ENCODE data around the gene PGAP1. TPM values are rescaled to one million over a fixed set of nuclear protein-coding genes. Genes with fewer than 3 reads are reported as not detected.

Gene PGAP1
- total RNA-seq, 1 experiment from 2014 or later = 15.7 TPM

GRCh38 chr2:196968516-196968915, 42.0 kb upstream of the PGAP1 start:
- no peaks in the 10 kb centered on the region for H3K4me1 ChIP-seq (ENCODE audit: control insufficient read depth, insufficient read depth, low read length)
- DNase-seq (ENCODE audit: low read depth, low spot score) = no peak
- CTCF ChIA-PET = no interaction called here
- H3K36me3 ChIP-seq (ENCODE audit: control insufficient read depth, insufficient read depth, low read length) = no peaks in the 10 kb centered on the region
- H3K4me3 ChIP-seq (ENCODE audit: low read depth in 2 of 2, low read length in 2 of 2) = no peak overlapping the region
- BruUV-seq (replicated peaks) = no TSS peak
- in situ Hi-C loops (cut with HindIII; ENCODE audit: low pct_unique_long_range_greater_than_20kb, low sequenced_read_pairs) (no loop called here), intact Hi-C loops (cut with micrococcal nuclease; ENCODE audit: unreplicated experiment) (no loop called here)
- POLR2A ChIA-PET = no interaction called here
- no peaks in the 10 kb centered on the region for H3K9me3 ChIP-seq (ENCODE audit: control insufficient read depth, insufficient read depth, low read depth, low read length)
- TF ChIP-seq TCF7L2 (IDR thresholded peaks at IDR 0.05; ENCODE audit: low read depth, low read length) = no peak
- no peaks in the 10 kb centered on the region for H3K27me3 ChIP-seq (ENCODE audit: control insufficient read depth, insufficient read depth, low read length)
- H3K27ac ChIP-seq (ENCODE audit: low read length) = no peak overlapping the region
- no peak for ATAC-seq

- in situ Hi-C loops (cut with HindIII; ENCODE audit: low pct_unique_long_range_greater_than_20kb, low sequenced_read_pairs) = no loop called here
- H3K9me3 ChIP-seq (ENCODE audit: control insufficient read depth, insufficient read depth, low read depth, low read length) = no peaks in the 10 kb centered on the region
- POLR2A ChIA-PET = no interaction called here
These were observed 41.3 kb upstream of the PGAP1 start for GRCh38 chr2:196967775-196968174.

More at GRCh38 chr2:196967775-196968174, 41.3 kb upstream of the PGAP1 start:
- intact Hi-C loops (cut with micrococcal nuclease; ENCODE audit: unreplicated experiment) = no loop called here
- BruUV-seq (replicated peaks) = no TSS peak
- Histone ChIP-seq H3K4me3 (ENCODE audit: low read depth in 2 of 2, low read length in 2 of 2) (no peak overlapping the region), H3K27ac (ENCODE audit: low read length) (no peak overlapping the region), H3K4me1 (ENCODE audit: control insufficient read depth, insufficient read depth, low read length) (no peaks in the 10 kb centered on the region), H3K27me3 (ENCODE audit: control insufficient read depth, insufficient read depth, low read length) (no peaks in the 10 kb centered on the region), H3K36me3 (ENCODE audit: control insufficient read depth, insufficient read depth, low read length) (no peaks in the 10 kb centered on the region)
- no peak for TF ChIP-seq SIN3A (IDR thresholded peaks at IDR 0.05; ENCODE audit: borderline replicate concordance, insufficient read depth, low read depth, low read length)
- no peak for TF ChIP-seq TCF7L2 (IDR thresholded peaks at IDR 0.05; ENCODE audit: low read depth, low read length)
- TF ChIP-seq POLR2AphosphoS5 (IDR thresholded peaks at IDR 0.05; ENCODE audit: low read depth, low read length) = no peak
- no peak for TF ChIP-seq REST (IDR thresholded peaks at IDR 0.05; ENCODE audit: insufficient read depth in 1 of 2, low read depth in 2 of 2, low read length in 1 of 2)
- TF ChIP-seq CTCF (IDR thresholded peaks at IDR 0.05) = no peak
- no peak for DNase-seq (ENCODE audit: low read depth, low spot score)
- CTCF ChIA-PET = no interaction called here
- no peak for ATAC-seq
